Heart left ventricle (tissue), 13 donors: ENCODE results near the gene MFF.

ENCODE experiments used
- CTCF ChIP-seq, 12 donors: fragments of 200-600 bp; sonication (generic) in 4 of 12; IDR thresholded peaks; one replicate each; pipeline versions ENCODE4 v1.5.0 to v1.8.0; 2018 to 2022; ENCODE audit warnings: antibody characterized with exemption in 12 of 12, mild to moderate bottlenecking in 5 of 12
- POLR2A ChIP-seq, 2 donors: fragments of 450-650 bp; IDR thresholded peaks; one replicate each; pipeline ENCODE4 v1.6.1; 2017; ENCODE audit warnings: antibody characterized with exemption in 2 of 2, mild to moderate bottlenecking in 2 of 2, moderate library complexity in 2 of 2
- donor health status: ischemic (EF 13 %, LVEDD 7.1; RV severe dilation, severe dysfunction).
- donor health status: DM: no; HTN: yes; CAD: no.
- donor health status: DM: no; HTN: no; CAD: no.
- donor health status: ischemic (EF 25% LVEDD 6.9; RV normal size, moderate dysfunction).
- donor health status: ischemic (EF 25% LVEDD 5.7; RV mildly dilated, moderate dysfunction).
- donor health status: ischemic (EF 35%, LVEDD 5.7; RV mildly dilated, moderate dysfunction).
- donor health status: nonischemic (EF 11% LVEDD 7.7; RV severe dilation, severe dysfunction).
- donor health status: DM: yes; HTN: yes; CAD: no.
- donor health status: PGD.
- donor health status: ischemic (EF 29% LVEDD 5.4; RV normal size, mild dysfunction).
- donor health status: nonischemic (EF 23%, LVEDD 6.1; RV moderate dilation, normal function).

GRCh38 chr2:227317834-227318233 lies 7.2 kb upstream of the MFF start:
- TF ChIP-seq CTCF (IDR thresholded peaks at IDR 0.05), result no peak
- TF ChIP-seq POLR2A (IDR thresholded peaks at IDR 0.05), result no peak
